Measurements from ENCODE around the gene MYH4. TPM values are rescaled to one million over a fixed set of nuclear protein-coding genes. Genes with fewer than 3 reads are reported as not detected.

Gene MYH4
- total and polyA plus RNA-seq, 2 donors (not counting 3 experiments of a cell fraction or from before 2014, with no cell fraction given): not detected

DNA sequence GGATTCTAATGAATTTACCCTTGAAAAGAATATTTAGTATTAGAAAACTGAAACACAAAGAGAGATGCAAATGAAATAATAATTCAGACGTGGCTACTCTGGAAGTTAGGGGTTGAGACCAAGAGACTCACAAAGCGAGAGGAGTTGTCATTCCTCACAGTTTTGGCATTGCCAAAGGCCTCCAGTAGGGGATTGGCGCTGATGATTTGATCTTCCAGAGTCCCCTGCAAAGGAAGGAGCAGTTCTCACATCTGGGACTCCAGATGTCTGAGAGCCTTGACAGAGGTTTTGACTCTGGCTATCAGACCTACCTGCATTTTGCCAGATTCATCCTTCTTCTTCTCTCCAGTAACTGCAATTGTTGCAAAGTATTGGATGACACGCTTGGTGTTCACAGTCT is 54.2 kb downstream of the MYH4 start:
- H4K20me1 ChIP-seq (replicated peaks; ENCODE audit: control insufficient read depth, extremely low read depth, insufficient read depth, low read length): no peaks in the 10 kb centered on the region
- no peaks in the 10 kb centered on the region for H3K4me1 ChIP-seq (ENCODE audit: control insufficient read depth, extremely low read depth, insufficient read depth, low read length)
- no TSS peak for BruUV-seq (replicated peaks)
- no peaks in the 10 kb centered on the region for H3K27me3 ChIP-seq (ENCODE audit: control insufficient read depth in 2 of 2, insufficient read depth in 2 of 2, low read length in 2 of 2)
- H3K9ac ChIP-seq (replicated peaks; ENCODE audit: extremely low read depth, insufficient read depth, low read length): no peak overlapping the region
- CTCF ChIA-PET: no interaction called here
- no peaks in the 10 kb centered on the region for H3K79me2 ChIP-seq (ENCODE audit: control insufficient read depth, insufficient read depth, low read length)
- H3K36me3 ChIP-seq (ENCODE audit: control insufficient read depth in 2 of 2, extremely low read depth in 1 of 2, insufficient read depth in 2 of 2, low read length in 2 of 2): no peaks in the 10 kb centered on the region
- H3K9me3 ChIP-seq (replicated peaks; ENCODE audit: control insufficient read depth, insufficient read depth, low read length): no peaks in the 10 kb centered on the region
- H3K4me3 ChIP-seq (replicated peaks in 1 of 3; ENCODE audit: insufficient read depth in 1 of 3, low read depth in 1 of 3, low read length in 3 of 3): no peak overlapping the region
- no peak overlapping the region for H3K4me2 ChIP-seq (ENCODE audit: insufficient read depth, low read length)
- FAIRE-seq (no peak), DNase-seq (ENCODE audit: low read depth, low spot score) (no peak)
- no peaks in the 10 kb centered on the region for H3K9me1 ChIP-seq (replicated peaks; ENCODE audit: control insufficient read depth, extremely low read depth, insufficient read depth, low read length)
- intact Hi-C loops (cut with micrococcal nuclease): no loop called here
- no peak overlapping the region for H2AFZ ChIP-seq (ENCODE audit: low read depth, low read length)
- POLR2A ChIA-PET: no interaction called here
- H3K27ac ChIP-seq (ENCODE audit: insufficient read depth, low read depth, low read length): no peak overlapping the region
- TF ChIP-seq, protein P1, sequence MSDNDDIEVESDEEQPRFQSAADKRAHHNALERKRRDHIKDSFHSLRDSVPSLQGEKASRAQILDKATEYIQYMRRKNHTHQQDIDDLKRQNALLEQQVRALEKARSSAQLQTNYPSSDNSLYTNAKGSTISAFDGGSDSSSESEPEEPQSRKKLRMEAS (IDR thresholded peaks at IDR 0.05; ENCODE audit: insufficient read depth, insufficient read length): no peak
- TF ChIP-seq EZH2 (IDR thresholded peaks at IDR 0.05; ENCODE audit: borderline replicate concordance, low read depth, low read length, severe bottlenecking): no peak
- no peak for TF ChIP-seq JUN (IDR thresholded peaks at IDR 0.05; ENCODE audit: borderline replicate concordance, insufficient read depth, insufficient read length, low read depth)
- dilution Hi-C loops (cut with MboI; ENCODE audit: extremely low pct_ligation_motif_present, low sequenced_read_pairs): no loop called here

DNA sequence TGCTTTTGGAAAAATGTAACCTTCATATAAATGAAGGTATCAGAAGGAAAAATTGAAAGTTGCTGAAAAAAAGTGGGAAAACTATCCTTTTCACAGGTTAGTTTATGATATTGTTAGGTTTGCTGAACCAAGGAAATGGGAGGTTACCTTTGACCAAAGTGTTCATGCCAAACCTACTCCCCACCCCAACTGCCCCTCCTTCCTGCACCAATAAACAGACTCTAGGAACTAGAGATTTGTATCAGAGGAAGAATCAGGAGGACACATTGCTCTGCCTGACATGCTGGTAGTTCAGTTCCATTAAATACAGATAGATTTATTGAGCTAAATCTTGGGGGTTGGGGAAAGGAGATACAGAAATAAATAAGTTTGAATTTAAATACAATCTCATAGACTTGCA is 65.8 kb downstream of the MYH4 start:
- H3K79me2 ChIP-seq (ENCODE audit: control insufficient read depth, insufficient read depth, low read length): no peaks in the 10 kb centered on the region
- BruUV-seq (replicated peaks): no TSS peak
- peaks cover 3% of the 10 kb centered on the region for H3K9me3 ChIP-seq (replicated peaks; ENCODE audit: control insufficient read depth, insufficient read depth, low read length)
- H3K9ac ChIP-seq (replicated peaks; ENCODE audit: extremely low read depth, insufficient read depth, low read length): no peak overlapping the region
- no peaks in the 10 kb centered on the region for H3K9me1 ChIP-seq (replicated peaks; ENCODE audit: control insufficient read depth, extremely low read depth, insufficient read depth, low read length)
- intact Hi-C loops (cut with micrococcal nuclease): no loop called here
- no peak overlapping the region for H3K4me2 ChIP-seq (ENCODE audit: insufficient read depth, low read length)
- DNase-seq (ENCODE audit: low read depth, low spot score): no peak
- ChIA-PET CTCF (no interaction called here), POLR2A (no interaction called here)
- no peak overlapping the region for H2AFZ ChIP-seq (ENCODE audit: low read depth, low read length)
- TF ChIP-seq POLR2A (IDR thresholded peaks at IDR 0.05; ENCODE audit: low read depth, low read length) (no peak), GATA2 (IDR thresholded peaks at IDR 0.05; ENCODE audit: insufficient read depth, insufficient read length, low read depth, low read length) (no peak), JUN (IDR thresholded peaks at IDR 0.05; ENCODE audit: borderline replicate concordance, insufficient read depth, insufficient read length, low read depth) (no peak), POLR2AphosphoS5 (IDR thresholded peaks at IDR 0.05; ENCODE audit: insufficient read depth, low read depth, low read length) (no peak), CTCF (IDR thresholded peaks at IDR 0.05; ENCODE audit: extremely low read depth in 1 of 2, insufficient read depth in 1 of 2, low read depth in 1 of 2, low read length in 2 of 2) (no peak), FOS (IDR thresholded peaks at IDR 0.05; ENCODE audit: borderline replicate concordance, insufficient read depth, low read length) (no peak), EZH2 (IDR thresholded peaks at IDR 0.05; ENCODE audit: borderline replicate concordance, low read depth, low read length, severe bottlenecking) (no peak), MYC (IDR thresholded peaks at IDR 0.05; ENCODE audit: low read depth, low read length) (no peak)
- TF ChIP-seq, protein P1 (IDR thresholded peaks at IDR 0.05; ENCODE audit: insufficient read depth, insufficient read length): no peak
- H3K36me3 ChIP-seq (ENCODE audit: control insufficient read depth in 2 of 2, extremely low read depth in 1 of 2, insufficient read depth in 2 of 2, low read length in 2 of 2): no peaks in the 10 kb centered on the region
- dilution Hi-C loops (cut with MboI; ENCODE audit: extremely low pct_ligation_motif_present, low sequenced_read_pairs): no loop called here
- FAIRE-seq: no peak
- no peaks in the 10 kb centered on the region for H3K27me3 ChIP-seq (ENCODE audit: control insufficient read depth in 2 of 2, insufficient read depth in 2 of 2, low read length in 2 of 2)
- no peaks in the 10 kb centered on the region for H4K20me1 ChIP-seq (replicated peaks; ENCODE audit: control insufficient read depth, extremely low read depth, insufficient read depth, low read length)
- H3K4me1 ChIP-seq (ENCODE audit: control insufficient read depth, extremely low read depth, insufficient read depth, low read length): no peaks in the 10 kb centered on the region
- H3K27ac ChIP-seq (ENCODE audit: insufficient read depth, low read depth, low read length): no peak overlapping the region
- H3K4me3 ChIP-seq (replicated peaks in 1 of 3; ENCODE audit: insufficient read depth in 1 of 3, low read depth in 1 of 3, low read length in 3 of 3): no peak overlapping the region
